Activated naive CD4-positive, alpha-beta T cell treated with anti-CD3 and anti-CD28 coated beads, Interleukin-2, amount 50 U/mL, for 72 hours (primary cell): ENCODE data around the gene IRF2BPL. TPM values are rescaled to one million over a fixed set of nuclear protein-coding genes. Genes with fewer than 3 reads are reported as not detected.

Experiments
- ATAC-seq, 2 donors: fragments of 150-1000 bp; cut with Tn5 transposase; 2 replicates each; pipeline ENCODE4 v1.10.0; 2021; ENCODE audit warnings: mild to moderate bottlenecking in 2 of 2, moderate library complexity in 2 of 2
- DNase-seq, 2 donors: peaks; one replicate each; pipeline ENCODE4 v3.0.0; 2021 to 2022; ENCODE audit warnings: low spot score in 2 of 2
- H3K27ac Mint-ChIP-seq, 2 donors: one replicate each; pipeline ENCODE4 v1.8.0; 2022; ENCODE audit warnings: mild to moderate bottlenecking in 2 of 2, mixed read lengths in 2 of 2
- H3K36me3 Mint-ChIP-seq, 2 donors: one replicate each; pipeline ENCODE4 v1.8.0; 2022; ENCODE audit warnings: mixed read lengths in 2 of 2
- H3K9me3 Mint-ChIP-seq, 2 donors: one replicate each; pipeline ENCODE4 v1.8.0; 2022; ENCODE audit warnings: mixed read lengths in 2 of 2
- total RNA-seq, 2 donors: library from RNA; stranded (reverse); gene quantifications; one replicate each; pipeline ENCODE4 v1.2.3, GENCODE V29; 2022

Gene IRF2BPL
- total RNA-seq, 2 donors from 2014 or later, result 26.6 to 85.4 TPM

GRCh38 chr14:77040741-77041653 lies 12.5 kb upstream of the IRF2BPL start:
- Mint-ChIP-seq H3K27ac (peak overlapping the region; percentile 89 to 96), H3K36me3 (peaks cover 6 to 10% of the 10 kb centered on the region in 2 donors), H3K9me3 (no peaks in the 10 kb centered on the region)
- ATAC-seq, result peak; percentile 41 to 46
- peak in 1 of 2 donors; percentile 78 for DNase-seq

- no peaks in the 10 kb centered on the region for H3K9me3 Mint-ChIP-seq
- DNase-seq (peak; percentile 87 to 93), ATAC-seq (peak; percentile 57 to 75)
- peak overlapping the region; percentile 89 to 96 for H3K27ac Mint-ChIP-seq
- peaks cover 6 to 10% of the 10 kb centered on the region in 2 donors for H3K36me3 Mint-ChIP-seq
These were observed 11.7 kb upstream of the IRF2BPL start for GRCh38 chr14:77040059-77040740.

GRCh38 chr14:77039285-77040058 lies 11.0 kb upstream of the IRF2BPL start:
- H3K9me3 Mint-ChIP-seq, result no peaks in the 10 kb centered on the region
- peak in 1 of 2 donors; percentile 0 for ATAC-seq
- no peak for DNase-seq
- H3K36me3 Mint-ChIP-seq, result peaks cover 7 to 11% of the 10 kb centered on the region in 2 donors
- H3K27ac Mint-ChIP-seq, result peak overlapping the region; percentile 89

GRCh38 chr14:77037938-77038568 lies 9.5 kb upstream of the IRF2BPL start:
- ATAC-seq (peak in 1 of 2 donors; percentile 18), DNase-seq (peak in 1 of 2 donors; percentile 77)
- Mint-ChIP-seq H3K36me3 (peaks cover 13 to 22% of the 10 kb centered on the region in 2 donors), H3K27ac (peak overlapping the region; percentile 17 to 89), H3K9me3 (no peaks in the 10 kb centered on the region)

- no peak for ATAC-seq
- Mint-ChIP-seq H3K9me3 (no peaks in the 10 kb centered on the region), H3K36me3 (peaks cover 13 to 28% of the 10 kb centered on the region in 2 donors), H3K27ac (peak overlapping the region; percentile 17 to 89)
- DNase-seq, result no peak
These were observed 8.9 kb upstream of the IRF2BPL start for GRCh38 chr14:77037215-77037937.

- DNase-seq, result no peak
- Mint-ChIP-seq H3K9me3 (no peaks in the 10 kb centered on the region), H3K36me3 (peaks cover 13 to 34% of the 10 kb centered on the region in 2 donors), H3K27ac (peak overlapping the region in 1 of 2 donors; percentile 89)
- ATAC-seq, result no peak
These were observed 8.1 kb upstream of the IRF2BPL start for GRCh38 chr14:77036484-77037214.

GRCh38 chr14:77035267-77035666 lies 6.8 kb upstream of the IRF2BPL start:
- ATAC-seq (no peak), DNase-seq (no peak)
- Mint-ChIP-seq H3K9me3 (no peaks in the 10 kb centered on the region), H3K36me3 (peaks cover 13 to 34% of the 10 kb centered on the region in 2 donors), H3K27ac (no peak overlapping the region)

GRCh38 chr14:77033622-77034589 lies 5.4 kb upstream of the IRF2BPL start:
- ATAC-seq, result peak; percentile 72 to 75
- no peaks in the 10 kb centered on the region for H3K9me3 Mint-ChIP-seq
- peak; percentile 77 to 91 for DNase-seq
- H3K27ac Mint-ChIP-seq, result peak overlapping the region; percentile 97 to 98
- H3K36me3 Mint-ChIP-seq, result peaks cover 13 to 39% of the 10 kb centered on the region in 2 donors

- H3K36me3 Mint-ChIP-seq, result peaks cover 13 to 43% of the 10 kb centered on the region in 2 donors
- ATAC-seq (peak; percentile 65 to 69), DNase-seq (peak; percentile 63 to 80)
- H3K27ac Mint-ChIP-seq, result peak overlapping the region; percentile 97 to 98
- no peaks in the 10 kb centered on the region for H3K9me3 Mint-ChIP-seq
These were observed 4.5 kb upstream of the IRF2BPL start for GRCh38 chr14:77032844-77033621.

- H3K36me3 Mint-ChIP-seq, result peaks cover 13 to 39% of the 10 kb centered on the region in 2 donors
- H3K27ac Mint-ChIP-seq, result peak overlapping the region; percentile 10 to 98
- DNase-seq, result no peak
- ATAC-seq, result no peak
- no peaks in the 10 kb centered on the region for H3K9me3 Mint-ChIP-seq
These were observed 4.0 kb upstream of the IRF2BPL start for GRCh38 chr14:77032491-77032843.

- H3K27ac Mint-ChIP-seq, result peak overlapping the region; percentile 10 to 98
- DNase-seq, result no peak
- ATAC-seq, result no peak
These were observed 3.4 kb upstream of the IRF2BPL start for GRCh38 chr14:77031759-77032490.

GRCh38 chr14:77027538-77028383 lies 747 bp downstream of the IRF2BPL start:
- peaks cover 10 to 42% of the 10 kb centered on the region in 2 donors for H3K36me3 Mint-ChIP-seq
- H3K9me3 Mint-ChIP-seq, result no peaks in the 10 kb centered on the region
- peak; percentile 55 to 81 for DNase-seq
- peak overlapping the region in 1 of 2 donors; percentile 88 for H3K27ac Mint-ChIP-seq
- ATAC-seq, result peak; percentile 20 to 40

More at GRCh38 chr14:77031759-77032490, 3.4 kb upstream of the IRF2BPL start:
- Mint-ChIP-seq H3K9me3 (no peaks in the 10 kb centered on the region), H3K36me3 (peaks cover 13 to 36% of the 10 kb centered on the region in 2 donors)
